Activated CD4-positive, alpha-beta T cell treated with anti-CD3 and anti-CD28 coated beads, Interleukin-2, amount 10 ng/mL, durations not matched to agents 24 days and 14 days (primary cell): ENCODE results near the gene BMPER. TPM values are rescaled to one million over a fixed set of nuclear protein-coding genes. Genes with fewer than 3 reads are reported as not detected.

ENCODE experiments used
- DNase-seq: peaks from one replicate; pipeline ENCODE4 v3.0.0; 2022
- H3K27ac Mint-ChIP-seq: one replicate; pipeline ENCODE4 v1.8.0; 2022; ENCODE audit warnings: mild to moderate bottlenecking, mixed read lengths
- H3K27me3 Mint-ChIP-seq: one replicate; pipeline ENCODE4 v1.8.0; 2022; ENCODE audit warnings: mixed read lengths
- H3K36me3 Mint-ChIP-seq: one replicate; pipeline ENCODE4 v1.8.0; 2022; ENCODE audit warnings: low read depth, mild to moderate bottlenecking, mixed read lengths
- H3K4me1 Mint-ChIP-seq: one replicate; pipeline ENCODE4 v1.8.0; 2021; ENCODE audit warnings: mixed read lengths
- H3K4me3 Mint-ChIP-seq: one replicate; pipeline ENCODE4 v1.8.0; 2022; ENCODE audit warnings: mild to moderate bottlenecking, moderate library complexity, mixed read lengths
- H3K9me3 Mint-ChIP-seq: one replicate; pipeline ENCODE4 v1.8.0; 2021; ENCODE audit warnings: mixed read lengths
- intact Hi-C: fragments of 100-400 bp; cut with micrococcal nuclease; formaldehyde crosslinking; loops from one replicate; pipeline ENCODE4 v1.15.1; 2023
- total RNA-seq: library from RNA; stranded (reverse); gene quantifications from 2 replicates; pipeline ENCODE4 v1.2.3, GENCODE V29; 2022

Gene BMPER
- total RNA-seq, 1 donor from 2014 or later = not detected

GRCh38 chr7:34093276-34093675, 187.9 kb downstream of the BMPER start:
- Mint-ChIP-seq H3K27me3 (no peaks in the 10 kb centered on the region), H3K9me3 (no peaks in the 10 kb centered on the region), H3K4me1 (no peaks in the 10 kb centered on the region), H3K4me3 (no peak overlapping the region), H3K36me3 (no peaks in the 10 kb centered on the region), H3K27ac (no peak overlapping the region)
- intact Hi-C loops = no loop called here
- no peak for DNase-seq

GRCh38 chr7:34096198-34096651, 190.9 kb downstream of the BMPER start:
- Mint-ChIP-seq H3K27me3 (no peaks in the 10 kb centered on the region), H3K4me1 (no peaks in the 10 kb centered on the region), H3K9me3 (no peaks in the 10 kb centered on the region), H3K36me3 (no peaks in the 10 kb centered on the region), H3K27ac (no peak overlapping the region), H3K4me3 (no peak overlapping the region)
- intact Hi-C loops = no loop called here
- DNase-seq = no peak

- Mint-ChIP-seq H3K36me3 (no peaks in the 10 kb centered on the region), H3K27me3 (no peaks in the 10 kb centered on the region), H3K4me3 (no peak overlapping the region), H3K27ac (no peak overlapping the region), H3K9me3 (no peaks in the 10 kb centered on the region), H3K4me1 (no peaks in the 10 kb centered on the region)
- no peak for DNase-seq
- intact Hi-C loops = no loop called here
Observed at GRCh38 chr7:34096777-34097176, 191.4 kb downstream of the BMPER start.

GRCh38 chr7:34100661-34101060, 195.3 kb downstream of the BMPER start:
- no peaks in the 10 kb centered on the region for H3K27me3 Mint-ChIP-seq

GRCh38 chr7:34104115-34104514, 198.8 kb downstream of the BMPER start:
- intact Hi-C loops = no loop called here
- no peak overlapping the region for H3K4me3 Mint-ChIP-seq
- no peaks in the 10 kb centered on the region for H3K4me1 Mint-ChIP-seq
- peaks cover 8% of the 10 kb centered on the region for H3K9me3 Mint-ChIP-seq
- no peak for DNase-seq
- no peaks in the 10 kb centered on the region for H3K36me3 Mint-ChIP-seq
- no peaks in the 10 kb centered on the region for H3K27me3 Mint-ChIP-seq
- H3K27ac Mint-ChIP-seq = no peak overlapping the region

More at GRCh38 chr7:34100661-34101060, 195.3 kb downstream of the BMPER start:
- no peaks in the 10 kb centered on the region for H3K4me1 Mint-ChIP-seq
- peaks cover 8% of the 10 kb centered on the region for H3K9me3 Mint-ChIP-seq
- H3K27ac Mint-ChIP-seq = no peak overlapping the region
- intact Hi-C loops = no loop called here
- DNase-seq = no peak
- no peaks in the 10 kb centered on the region for H3K36me3 Mint-ChIP-seq
- H3K4me3 Mint-ChIP-seq = no peak overlapping the region

- H3K27ac Mint-ChIP-seq = no peak overlapping the region
- no peaks in the 10 kb centered on the region for H3K4me1 Mint-ChIP-seq
- no peaks in the 10 kb centered on the region for H3K36me3 Mint-ChIP-seq
- peaks cover 8% of the 10 kb centered on the region for H3K9me3 Mint-ChIP-seq
- no peak for DNase-seq
- no peaks in the 10 kb centered on the region for H3K27me3 Mint-ChIP-seq
- H3K4me3 Mint-ChIP-seq = no peak overlapping the region
- intact Hi-C loops = no loop called here
Observed at GRCh38 chr7:34104992-34105391, 199.7 kb downstream of the BMPER start.

- no peak overlapping the region for H3K4me3 Mint-ChIP-seq
- intact Hi-C loops = no loop called here
- peaks cover 8% of the 10 kb centered on the region for H3K9me3 Mint-ChIP-seq
- H3K4me1 Mint-ChIP-seq = no peaks in the 10 kb centered on the region
- H3K36me3 Mint-ChIP-seq = no peaks in the 10 kb centered on the region
- no peak overlapping the region for H3K27ac Mint-ChIP-seq
- H3K27me3 Mint-ChIP-seq = no peaks in the 10 kb centered on the region
- DNase-seq = no peak
Observed at GRCh38 chr7:34107276-34107675, 201.9 kb downstream of the BMPER start.

- no peaks in the 10 kb centered on the region for H3K4me1 Mint-ChIP-seq
- H3K36me3 Mint-ChIP-seq = no peaks in the 10 kb centered on the region
- H3K27ac Mint-ChIP-seq = no peak overlapping the region
- no peaks in the 10 kb centered on the region for H3K27me3 Mint-ChIP-seq
- no peak overlapping the region for H3K4me3 Mint-ChIP-seq
- no peak for DNase-seq
- peaks cover 4% of the 10 kb centered on the region for H3K9me3 Mint-ChIP-seq
- intact Hi-C loops = no loop called here
Observed at GRCh38 chr7:34108165-34108564, 202.8 kb downstream of the BMPER start.

- no peak overlapping the region for H3K27ac Mint-ChIP-seq
- DNase-seq = no peak
- no peaks in the 10 kb centered on the region for H3K4me1 Mint-ChIP-seq
- no peaks in the 10 kb centered on the region for H3K27me3 Mint-ChIP-seq
- H3K36me3 Mint-ChIP-seq = no peaks in the 10 kb centered on the region
- peaks cover 4% of the 10 kb centered on the region for H3K9me3 Mint-ChIP-seq
- intact Hi-C loops = no loop called here
- H3K4me3 Mint-ChIP-seq = no peak overlapping the region
Observed at GRCh38 chr7:34109936-34110780, 204.8 kb downstream of the BMPER start.

GRCh38 chr7:34111031-34111430, 205.7 kb downstream of the BMPER start:
- no peak for DNase-seq
- H3K27me3 Mint-ChIP-seq = no peaks in the 10 kb centered on the region
- H3K36me3 Mint-ChIP-seq = no peaks in the 10 kb centered on the region
- no peak overlapping the region for H3K27ac Mint-ChIP-seq
- intact Hi-C loops = no loop called here
- no peak overlapping the region for H3K4me3 Mint-ChIP-seq
- peaks cover 4% of the 10 kb centered on the region for H3K9me3 Mint-ChIP-seq
- H3K4me1 Mint-ChIP-seq = no peaks in the 10 kb centered on the region

GRCh38 chr7:34115503-34115902, 210.2 kb downstream of the BMPER start:
- H3K27ac Mint-ChIP-seq = no peak overlapping the region
- DNase-seq = no peak
- peaks cover 4% of the 10 kb centered on the region for H3K9me3 Mint-ChIP-seq
- H3K4me1 Mint-ChIP-seq = no peaks in the 10 kb centered on the region
- intact Hi-C loops = no loop called here
- no peak overlapping the region for H3K4me3 Mint-ChIP-seq
- H3K27me3 Mint-ChIP-seq = no peaks in the 10 kb centered on the region
- H3K36me3 Mint-ChIP-seq = no peaks in the 10 kb centered on the region

- Mint-ChIP-seq H3K27ac (no peak overlapping the region), H3K27me3 (no peaks in the 10 kb centered on the region), H3K4me3 (no peak overlapping the region), H3K4me1 (no peaks in the 10 kb centered on the region), H3K36me3 (no peaks in the 10 kb centered on the region), H3K9me3 (peaks cover 4% of the 10 kb centered on the region)
- intact Hi-C loops = no loop called here
- no peak for DNase-seq
Observed at GRCh38 chr7:34117573-34117972, 212.2 kb downstream of the BMPER start.

- Mint-ChIP-seq H3K9me3 (no peaks in the 10 kb centered on the region), H3K27me3 (no peaks in the 10 kb centered on the region), H3K4me1 (no peaks in the 10 kb centered on the region), H3K27ac (no peak overlapping the region), H3K4me3 (no peak overlapping the region), H3K36me3 (peaks cover 1% of the 10 kb centered on the region)
- intact Hi-C loops = no loop called here
- DNase-seq = no peak
Observed at GRCh38 chr7:34121366-34121765, 216.0 kb downstream of the BMPER start.

- DNase-seq = no peak
- Mint-ChIP-seq H3K4me3 (no peak overlapping the region), H3K27ac (no peak overlapping the region), H3K9me3 (peaks cover 8% of the 10 kb centered on the region), H3K36me3 (peaks cover 1% of the 10 kb centered on the region), H3K27me3 (no peaks in the 10 kb centered on the region), H3K4me1 (no peaks in the 10 kb centered on the region)
- intact Hi-C loops = no loop called here
Observed at GRCh38 chr7:34123316-34123715, 218.0 kb downstream of the BMPER start.

- intact Hi-C loops = no loop called here
- DNase-seq = no peak
- Mint-ChIP-seq H3K4me1 (no peaks in the 10 kb centered on the region), H3K9me3 (peaks cover 8% of the 10 kb centered on the region), H3K36me3 (peaks cover 1% of the 10 kb centered on the region), H3K27ac (no peak overlapping the region), H3K4me3 (no peak overlapping the region), H3K27me3 (no peaks in the 10 kb centered on the region)
Observed at GRCh38 chr7:34124765-34125164, 219.4 kb downstream of the BMPER start.
